ENCODE measurements around the gene FGF12.

Gene FGF12

DNA sequence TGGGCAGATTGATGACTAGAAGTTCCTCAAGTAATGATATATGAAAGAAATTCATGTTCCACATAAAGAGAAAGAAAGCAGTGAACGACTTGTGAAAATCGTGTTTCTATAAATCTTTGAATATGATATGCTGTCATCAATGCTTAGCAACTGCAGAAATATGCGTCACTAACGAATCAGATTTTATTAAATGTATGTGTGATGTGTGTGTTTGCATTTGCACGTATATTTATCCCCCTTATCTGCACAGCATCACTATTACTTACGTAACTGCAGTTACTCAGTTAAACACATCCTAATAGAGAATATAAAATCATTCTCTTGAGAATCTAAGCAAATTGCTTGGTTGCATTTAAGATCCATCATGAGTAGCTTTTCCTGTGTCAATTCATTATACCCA lies 468.6 kb downstream of the FGF12 start:
- DNase-seq (ENCODE audit: low read depth), result no peak

DNA sequence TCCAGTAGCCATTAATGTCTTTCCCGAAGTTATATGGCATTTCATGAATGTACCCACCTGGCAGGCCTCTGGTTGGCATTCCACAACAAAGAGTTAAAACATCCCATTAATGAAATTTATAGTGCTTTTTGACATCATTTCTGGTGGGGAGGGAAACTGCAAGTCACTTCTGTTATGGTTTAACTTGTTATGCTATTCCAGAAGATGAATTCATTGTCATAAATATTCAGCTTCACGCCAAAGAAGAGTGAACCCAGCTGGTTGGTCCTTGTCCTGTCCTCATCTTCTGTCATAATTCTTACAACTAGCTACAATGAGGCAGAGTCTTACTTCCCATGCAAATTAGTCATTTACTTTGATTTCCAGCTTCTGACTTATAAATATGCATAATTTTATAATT lies 471.5 kb downstream of the FGF12 start:
- DNase-seq (ENCODE audit: low read depth), result no peak

DNA sequence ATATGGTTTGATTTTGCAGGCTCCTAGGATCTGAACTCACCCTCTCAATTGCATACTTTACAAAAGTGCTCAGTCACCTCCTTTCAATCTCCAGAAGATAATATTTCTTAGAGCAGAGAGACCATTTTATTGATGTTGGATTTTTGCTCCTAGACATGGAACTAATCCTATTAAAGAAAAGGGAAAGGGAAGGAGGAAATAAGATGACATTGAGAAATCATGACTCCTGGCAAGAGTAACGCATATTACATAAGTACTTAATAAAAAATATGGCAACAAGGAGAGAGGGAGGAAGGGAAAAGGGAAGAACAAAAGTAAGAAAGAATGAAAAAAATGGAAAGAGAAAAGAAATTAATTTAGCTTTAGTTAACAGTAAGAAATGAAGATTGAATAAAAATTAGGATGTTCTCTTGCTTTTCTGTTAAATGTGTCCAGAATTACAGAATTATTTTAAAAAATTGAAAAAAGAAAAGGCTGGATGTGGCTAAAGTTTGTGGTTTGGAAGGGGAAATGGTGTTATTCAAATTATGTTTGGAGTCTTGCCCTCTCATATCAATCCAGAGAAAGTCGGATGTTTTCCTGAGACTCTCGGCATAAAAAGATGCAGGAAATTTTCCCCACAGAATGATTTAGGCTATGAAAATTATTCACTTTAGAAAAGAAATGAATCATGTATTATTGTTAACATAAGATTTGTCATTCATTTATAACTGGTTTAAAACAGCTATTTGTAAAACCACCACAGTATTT lies 474.0 kb downstream of the FGF12 start:
- no peak for DNase-seq (ENCODE audit: low read depth)

DNA sequence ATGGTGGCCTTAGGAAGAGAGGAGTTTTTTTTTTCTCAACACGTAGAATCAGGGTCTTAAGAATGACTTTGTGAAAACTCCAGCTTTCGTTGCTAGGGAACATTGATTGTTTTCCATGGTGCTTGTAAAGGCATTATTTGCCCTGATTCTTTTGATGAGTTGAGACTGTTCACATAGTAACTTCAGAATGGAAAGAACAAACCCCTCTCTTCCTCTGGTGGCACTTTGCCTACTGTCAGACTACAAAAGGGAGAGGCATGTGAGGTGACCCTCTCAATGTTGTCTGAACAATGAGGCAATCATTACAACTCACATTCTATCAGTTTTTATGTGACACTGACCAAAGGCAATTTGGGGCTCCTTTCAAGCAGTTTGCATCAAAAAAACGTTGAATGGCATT lies 477.8 kb downstream of the FGF12 start:
- no peak for DNase-seq (ENCODE audit: low read depth)

DNA sequence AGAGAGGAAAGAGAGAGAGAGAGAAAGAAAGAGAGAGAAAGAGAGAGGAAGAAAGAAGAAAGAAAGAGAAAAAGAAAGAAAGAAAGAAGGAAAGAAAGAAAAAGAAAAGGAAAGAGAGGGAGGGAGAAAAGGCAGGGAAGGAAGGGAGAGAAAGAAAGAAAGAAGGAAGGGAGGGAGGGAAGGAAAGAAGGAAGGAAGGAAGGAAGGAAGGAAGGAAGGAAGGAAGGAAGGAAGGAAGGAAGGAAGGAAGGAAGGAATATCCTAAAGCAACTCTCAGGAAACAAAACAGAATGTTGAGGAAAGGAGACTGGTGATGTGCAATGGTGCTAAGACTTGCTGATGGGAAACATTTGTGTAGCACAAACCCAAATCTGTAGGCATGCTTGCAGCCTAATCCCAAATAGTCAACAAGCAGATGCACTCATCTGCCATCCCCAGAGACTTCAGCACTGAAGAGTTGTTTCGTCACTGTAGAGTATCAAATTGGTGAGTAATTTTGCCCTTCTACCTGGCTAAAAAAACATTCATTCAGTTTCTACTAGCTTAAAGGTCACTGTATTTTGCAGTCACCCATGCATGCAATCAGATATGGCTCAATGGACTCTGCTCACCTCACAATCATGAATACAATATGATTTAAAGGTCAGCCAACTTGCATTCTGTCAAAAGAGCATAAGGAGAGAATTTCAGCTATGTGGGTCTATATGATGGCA lies 480.3 kb downstream of the FGF12 start:
- DNase-seq (ENCODE audit: low read depth), result no peak

DNA sequence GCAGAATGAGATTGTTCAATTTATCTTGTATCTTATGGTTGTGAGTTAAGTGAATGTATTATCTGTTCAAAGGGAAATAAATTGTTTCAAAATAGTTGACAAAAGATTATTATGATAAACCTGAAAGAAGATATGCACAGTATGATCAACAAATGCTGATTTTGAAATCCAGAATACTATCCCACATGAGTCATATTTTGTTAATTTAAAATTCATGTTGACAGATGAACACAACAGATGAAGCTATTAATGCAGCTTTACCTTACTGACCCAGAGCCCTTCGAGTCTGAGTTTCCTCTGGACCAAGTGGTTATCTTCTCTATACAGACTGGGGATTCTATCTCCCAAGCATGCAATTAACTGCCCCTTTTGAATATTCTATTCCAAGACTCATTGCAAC lies 482.8 kb downstream of the FGF12 start:
- DNase-seq (ENCODE audit: low read depth), result no peak

DNA sequence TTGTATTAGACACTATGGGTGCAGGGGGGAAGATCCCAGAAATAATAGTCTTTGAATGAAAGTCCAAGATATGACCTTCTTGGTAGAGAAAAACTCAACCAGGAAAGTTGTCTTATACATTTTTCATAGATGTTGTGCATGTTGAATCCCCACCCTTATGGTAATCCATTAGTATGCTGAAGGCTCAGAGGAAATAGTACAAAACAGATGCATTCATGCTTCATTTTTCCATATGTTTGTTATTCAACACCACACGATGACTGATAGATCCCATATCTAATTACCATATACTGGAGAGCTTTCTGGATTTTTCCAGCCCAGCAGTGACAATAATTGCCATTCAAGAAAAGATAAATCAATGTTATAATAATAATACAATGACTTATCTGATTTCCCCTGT lies 487.4 kb downstream of the FGF12 start:
- DNase-seq (ENCODE audit: low read depth), result no peak

DNA sequence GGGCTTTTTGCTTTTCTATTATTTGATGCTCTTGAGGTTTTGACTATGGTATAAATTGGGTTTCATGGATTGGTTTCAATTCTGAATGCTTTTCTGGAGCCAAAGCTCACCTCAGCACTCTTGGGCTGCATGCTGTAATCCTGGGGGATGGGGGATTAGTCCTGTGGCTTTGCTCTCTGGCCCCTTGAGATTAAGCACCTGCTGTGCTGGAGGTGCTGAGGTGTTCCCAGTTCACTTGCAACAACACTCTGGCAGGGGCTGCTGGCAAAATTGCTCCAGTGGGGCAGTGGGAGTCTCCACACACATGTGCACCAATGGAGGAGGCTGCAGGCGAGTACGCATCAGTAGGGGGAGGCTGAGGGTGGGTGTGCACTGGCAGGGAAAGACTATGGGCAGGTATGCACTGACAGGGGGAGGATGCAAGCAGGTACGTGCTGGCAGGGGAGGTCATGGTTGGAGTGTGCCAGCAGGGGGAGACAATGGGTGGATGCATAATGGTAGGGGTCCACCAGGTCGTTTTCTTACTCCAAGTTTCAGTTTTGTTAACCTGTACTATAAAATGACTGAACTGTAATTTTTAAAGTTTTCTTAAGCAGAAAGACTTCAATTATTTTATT lies 489.2 kb downstream of the FGF12 start:
- DNase-seq (ENCODE audit: low read depth), result no peak

DNA sequence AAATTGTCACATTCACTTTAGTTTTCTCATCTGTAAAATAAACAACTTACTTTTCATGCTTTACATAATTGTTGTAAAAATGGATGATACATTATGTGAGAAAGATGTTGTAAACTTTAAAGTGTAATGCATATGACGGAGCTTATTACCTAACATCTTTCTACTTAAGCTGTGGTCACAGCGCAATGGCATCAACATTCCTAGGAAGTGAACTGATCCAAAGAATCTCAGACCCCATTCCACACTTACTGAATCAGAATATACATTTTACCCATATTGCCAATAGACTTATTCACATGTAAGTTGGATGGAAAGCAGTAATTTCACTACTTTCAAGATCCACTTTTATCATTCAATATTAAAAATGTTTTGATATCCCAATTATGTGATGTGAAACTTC lies 497.5 kb downstream of the FGF12 start:
- DNase-seq (ENCODE audit: low read depth), result no peak

DNA sequence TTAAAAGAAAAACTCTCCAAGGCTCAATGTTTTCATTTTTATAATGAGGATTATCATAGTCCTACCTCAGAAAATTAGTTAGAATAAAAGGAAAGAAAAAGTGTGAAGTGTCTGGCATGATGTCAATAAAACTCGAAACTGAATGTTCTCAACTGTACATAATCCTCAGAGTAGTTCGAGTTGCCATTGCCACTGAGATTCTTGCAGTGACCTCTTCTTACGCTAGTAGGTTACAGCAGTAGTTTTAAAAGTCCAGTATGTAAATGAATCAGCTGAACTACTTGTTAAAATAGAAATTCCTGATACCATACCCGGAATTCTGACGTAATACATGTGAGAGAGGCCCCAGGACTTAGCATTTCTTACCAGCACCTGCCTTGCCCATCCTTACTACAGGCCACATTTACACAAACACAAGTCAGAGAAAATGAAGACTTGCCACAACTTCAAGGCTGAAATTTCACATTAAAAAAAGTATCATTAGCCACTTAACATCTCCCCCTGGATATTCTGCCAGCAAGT lies 502.6 kb downstream of the FGF12 start:
- DNase-seq (ENCODE audit: low read depth), result no peak

DNA sequence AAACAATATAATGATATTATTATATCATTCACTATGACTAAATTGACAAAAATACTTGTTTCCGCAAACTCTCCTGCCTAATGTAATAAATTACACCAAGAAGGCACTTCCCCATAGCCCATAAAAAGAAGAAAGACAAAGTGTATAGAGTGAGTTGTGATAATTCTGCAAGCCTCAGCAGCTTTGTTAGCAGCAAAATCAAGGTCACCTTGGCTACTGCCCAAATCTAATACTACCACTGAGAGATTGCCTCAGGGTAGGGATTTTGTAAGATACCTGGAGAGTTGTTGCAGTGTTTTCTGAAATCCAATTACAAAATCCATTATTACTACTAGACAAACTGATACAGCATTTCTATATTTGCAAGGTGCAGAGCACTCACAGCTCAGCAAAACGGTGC lies 503.5 kb downstream of the FGF12 start:
- no peak for DNase-seq (ENCODE audit: low read depth)

DNA sequence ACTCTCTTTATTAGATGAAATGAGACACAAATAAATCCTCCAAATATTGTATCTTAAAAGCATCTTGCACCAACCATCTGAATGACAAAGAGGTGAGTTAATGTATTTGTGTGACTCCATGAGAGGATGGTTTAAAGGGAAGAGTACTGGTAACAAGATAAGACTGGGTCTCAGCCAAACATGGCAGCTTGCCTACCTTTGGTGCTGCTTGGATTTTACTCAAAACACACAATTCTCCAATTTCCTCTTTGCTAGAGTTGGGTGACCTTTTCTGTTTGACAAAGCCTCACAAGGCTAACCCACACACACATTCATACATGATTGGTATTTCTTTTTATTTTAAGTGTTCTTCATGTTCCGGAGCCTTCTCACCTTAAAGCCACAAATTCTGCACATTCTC lies 506.4 kb downstream of the FGF12 start:
- no peak for DNase-seq (ENCODE audit: low read depth)

DNA sequence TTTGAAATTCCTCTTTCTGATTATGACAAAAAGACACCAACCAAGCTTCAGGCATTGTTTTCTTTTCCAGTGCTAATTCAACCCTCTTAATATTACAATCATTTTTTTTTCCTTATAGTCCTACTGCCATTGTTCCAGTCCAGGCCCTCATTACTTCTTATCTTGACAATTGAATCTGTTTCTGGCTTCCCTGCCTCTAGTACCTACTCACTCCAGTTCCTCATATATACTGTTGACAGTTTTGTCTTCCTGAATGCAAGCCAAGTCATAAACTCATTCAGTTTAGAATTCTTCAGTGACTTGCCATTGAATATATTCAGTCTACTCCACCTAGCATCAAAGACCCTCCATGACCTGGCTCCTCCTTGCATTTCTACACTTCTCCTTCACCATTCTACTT lies 507.4 kb downstream of the FGF12 start:
- DNase-seq (ENCODE audit: low read depth), result no peak

DNA sequence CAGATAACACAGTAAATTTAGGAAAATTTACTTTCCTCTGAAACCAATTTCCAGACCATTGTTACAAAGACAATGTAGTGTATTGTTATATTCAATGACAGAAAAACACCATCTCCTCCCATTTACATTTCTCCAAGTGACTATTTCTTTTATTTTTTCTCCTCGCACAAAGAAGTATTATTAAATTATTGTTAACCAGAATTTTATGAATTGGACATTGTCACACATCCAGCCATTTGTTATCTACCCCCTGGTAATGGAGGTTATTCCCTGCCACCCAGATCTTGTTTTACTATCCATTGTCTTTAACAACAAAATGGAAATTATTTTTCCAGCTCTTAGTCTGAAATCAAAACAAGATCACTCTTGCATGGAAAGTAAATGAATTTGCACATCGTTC lies 511.3 kb downstream of the FGF12 start:
- no peak for DNase-seq (ENCODE audit: low read depth)

DNA sequence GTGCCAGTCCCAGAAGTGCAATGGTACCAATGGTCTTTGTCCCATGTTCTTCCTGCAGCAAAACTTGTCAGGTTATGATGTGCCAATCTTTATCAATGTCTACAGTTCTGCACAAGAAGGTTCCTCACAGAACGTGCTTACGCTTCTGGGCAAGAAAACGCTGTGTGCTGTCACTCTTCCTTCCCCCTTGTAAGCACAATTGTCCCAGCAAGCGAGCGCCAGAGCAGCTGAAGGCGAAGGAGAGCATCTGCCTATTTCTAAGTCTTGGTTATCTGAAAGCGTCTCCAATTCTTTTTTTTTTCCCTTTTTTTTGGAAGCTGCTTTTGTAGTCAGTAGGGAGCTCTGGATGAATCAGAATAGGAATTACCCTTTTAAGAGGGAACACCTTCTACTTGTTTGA lies 514.4 kb downstream of the FGF12 start:
- DNase-seq (ENCODE audit: low read depth), result no peak

DNA sequence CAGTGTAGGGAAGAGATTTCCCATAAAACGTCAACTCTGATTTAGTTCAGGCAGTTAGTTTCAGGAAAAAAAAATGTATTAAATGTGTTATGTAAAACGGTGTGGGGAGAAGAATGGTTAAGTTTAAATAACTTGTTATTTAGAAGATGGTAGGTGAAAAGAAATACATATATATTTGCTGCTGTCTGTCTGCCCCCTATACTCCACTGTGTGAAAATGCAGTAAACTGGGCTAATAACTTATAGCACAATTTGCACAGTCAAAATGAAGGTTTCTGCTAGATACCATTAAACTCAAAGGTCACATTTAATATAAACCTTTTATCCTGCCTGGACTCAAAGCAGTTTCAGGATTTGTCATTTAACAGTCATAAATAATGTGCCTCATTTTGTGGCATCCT lies 515.0 kb downstream of the FGF12 start:
- no peak for DNase-seq (ENCODE audit: low read depth)

DNA sequence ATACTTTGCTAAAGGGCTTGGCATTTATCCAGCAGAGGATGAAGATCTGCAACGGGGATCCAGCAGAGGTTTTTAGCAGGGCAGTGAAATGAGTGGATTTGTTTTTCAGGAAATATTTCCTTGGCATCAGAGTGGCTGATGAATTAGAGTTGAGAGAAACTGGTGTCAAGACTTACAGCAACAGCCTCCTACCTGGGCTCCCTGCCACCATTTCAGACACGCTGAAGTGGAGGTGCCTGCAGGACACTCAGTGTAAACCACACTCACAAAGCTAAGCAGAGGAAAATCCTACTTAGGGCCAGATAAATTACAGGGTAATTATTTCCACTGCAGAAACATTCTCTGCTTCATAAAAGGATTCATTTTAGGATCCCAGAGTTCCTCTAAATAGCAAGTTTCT lies 519.7 kb downstream of the FGF12 start:
- no peak for DNase-seq (ENCODE audit: low read depth)

DNA sequence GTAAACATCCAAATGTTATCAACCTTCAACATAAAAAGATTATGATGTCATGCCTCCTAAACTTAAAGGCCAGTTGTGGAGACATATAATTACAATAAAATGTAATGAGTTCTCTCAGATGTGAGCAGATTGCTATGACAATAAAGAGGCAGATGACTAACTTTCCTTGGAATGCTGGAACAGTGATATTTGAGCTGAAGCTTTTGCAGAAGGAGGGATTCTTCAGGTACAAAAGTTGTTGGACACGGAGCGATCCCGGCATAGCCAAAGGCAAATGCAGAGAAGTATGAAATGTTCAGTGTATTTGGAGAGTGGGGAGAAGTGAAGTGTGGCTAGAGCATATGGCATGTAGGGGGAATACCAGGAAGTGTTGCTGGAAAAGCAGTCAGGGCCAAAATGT lies 520.1 kb downstream of the FGF12 start:
- no peak for DNase-seq (ENCODE audit: low read depth)

DNA sequence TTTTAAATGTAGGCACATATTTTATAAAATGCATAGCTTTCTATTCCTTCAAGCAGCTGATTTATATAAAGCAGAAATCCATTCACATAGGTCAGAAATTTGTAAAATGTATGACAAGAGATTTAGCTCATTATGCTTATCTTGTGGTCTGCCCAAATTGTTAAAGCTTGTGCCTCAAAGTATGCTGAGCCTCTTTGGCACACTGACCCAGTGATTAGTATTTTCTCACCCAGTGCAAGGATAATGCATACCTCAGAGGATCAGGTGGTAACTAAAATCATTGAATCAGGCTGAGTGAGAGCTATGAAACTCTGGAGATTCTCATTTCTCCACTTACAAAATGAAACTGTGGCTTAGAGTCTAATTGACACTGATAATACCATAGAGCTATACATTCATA lies 533.3 kb downstream of the FGF12 start:
- DNase-seq (ENCODE audit: low read depth), result no peak

DNA sequence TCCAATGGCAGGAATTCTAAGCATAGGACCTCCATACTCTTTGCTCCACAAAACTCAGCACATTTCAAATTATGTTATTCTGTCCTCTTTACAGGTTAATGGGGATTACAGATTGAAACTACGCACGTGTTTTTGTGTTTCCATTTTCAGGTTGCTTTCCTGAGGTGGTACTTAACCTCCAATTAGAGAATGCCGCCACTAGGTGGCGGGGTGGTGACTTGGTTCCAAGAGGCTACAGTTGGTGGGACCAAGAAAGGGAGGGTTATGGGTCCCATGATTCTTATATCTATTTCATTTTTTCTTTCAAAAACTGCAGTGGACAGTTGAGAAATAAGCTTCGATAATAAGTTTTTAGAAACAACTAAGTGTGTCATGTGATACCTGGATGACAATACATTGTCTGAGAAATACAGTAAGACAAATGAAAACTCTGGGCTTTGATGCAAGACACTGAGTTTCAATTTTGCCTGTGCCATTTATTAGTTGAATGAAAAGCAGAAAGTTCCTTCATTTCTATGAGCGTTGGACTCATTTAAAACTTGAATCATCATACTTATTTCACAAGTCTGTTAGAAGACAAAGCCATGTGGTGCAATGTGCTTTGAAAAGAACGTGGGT lies 539.0 kb downstream of the FGF12 start:
- peak; percentile 4 for DNase-seq (ENCODE audit: low read depth)

DNA sequence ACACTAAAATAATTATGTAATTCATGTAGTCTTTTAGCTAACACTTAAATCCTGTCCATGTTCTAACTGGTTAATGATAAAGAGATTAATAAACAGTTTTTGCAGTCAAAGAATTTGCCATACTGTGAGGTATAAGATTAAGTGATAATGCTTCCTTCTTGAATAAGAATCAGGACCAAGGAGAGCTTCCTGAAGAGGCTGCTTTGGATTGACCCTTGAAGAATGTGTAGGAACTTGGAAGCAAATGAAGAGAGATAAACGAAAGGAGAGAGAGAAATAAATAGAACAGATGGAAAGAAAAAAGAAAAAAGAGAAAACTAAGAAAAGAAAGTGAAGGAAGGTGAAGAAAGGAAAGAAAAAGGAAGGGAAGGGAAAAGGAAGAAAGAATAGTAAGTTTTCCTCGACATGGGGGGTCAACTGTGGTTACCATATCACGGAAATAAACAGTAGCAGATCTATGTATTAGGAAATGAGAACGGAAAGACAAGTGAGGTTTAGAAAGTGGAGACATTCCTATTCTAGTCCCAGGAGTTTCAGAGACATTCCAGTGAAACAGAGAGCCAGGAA lies 539.8 kb downstream of the FGF12 start:
- DNase-seq (ENCODE audit: low read depth), result no peak

DNA sequence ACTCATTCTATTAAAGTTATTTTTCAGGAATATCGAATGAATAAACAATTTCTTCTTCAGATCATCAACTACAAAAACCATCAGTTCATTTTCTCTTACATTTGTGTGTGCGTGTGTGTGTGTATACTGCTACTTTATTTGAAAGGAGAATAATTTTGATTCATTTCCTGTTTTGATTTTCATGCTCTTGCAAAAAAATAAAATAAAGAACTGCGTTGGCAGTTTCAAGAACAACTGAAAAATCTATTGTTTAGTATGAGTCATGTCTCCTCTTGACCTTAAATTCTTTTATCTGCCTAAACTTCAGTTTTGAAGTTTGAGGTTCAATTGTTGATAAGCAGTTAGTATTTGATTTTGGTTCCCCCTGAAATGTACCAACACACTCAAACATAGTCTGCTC lies 540.8 kb downstream of the FGF12 start:
- no peak for DNase-seq (ENCODE audit: low read depth)

DNA sequence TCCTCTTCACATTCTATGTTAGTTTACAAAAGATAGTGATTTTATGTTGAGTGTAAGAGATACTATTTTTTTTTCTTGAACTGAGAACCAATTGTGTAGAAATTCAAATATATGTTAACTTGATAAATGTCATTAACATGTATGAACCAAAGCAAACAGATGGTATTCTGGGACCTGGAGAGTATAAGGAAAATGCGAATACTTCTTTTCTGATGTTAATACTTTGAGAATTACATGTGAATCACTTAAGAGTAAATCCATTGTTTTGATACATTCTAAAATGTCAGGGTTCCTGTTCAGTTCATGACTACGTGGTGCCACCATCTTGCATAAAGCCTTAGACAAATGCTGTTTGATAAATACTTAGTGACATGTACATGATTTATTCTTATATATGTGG lies 541.3 kb downstream of the FGF12 start:
- no peak for DNase-seq (ENCODE audit: low read depth)

All from fibroblast of the conjunctiva (primary cell).